T-cell (primary cell): Measurements from ENCODE around the gene C2orf80. TPM values are rescaled to one million over a fixed set of nuclear protein-coding genes. Genes with fewer than 3 reads are reported as not detected.
"Not testable (repeated sequence)": the region's sequence is repeated elsewhere in the genome, so short reads cannot be mapped to it uniquely, and the experiment has no call there.

ENCODE experiments used
- ATAC-seq, 4 experiments: fragments of 200-7000 bp in 3 of 4; fragments of 150-1000 bp in 1 of 4; cut with Tn5 transposase; replicated peaks in 1 of 4; 1 replicate in 3 of 4; 2 replicates in 1 of 4; pipeline ENCODE4 v1.10.0; 2021; ENCODE audit warnings: moderate library complexity in 3 of 4, mild to moderate bottlenecking in 2 of 4, moderate number of reproducible peaks in 1 of 4
- CTCF ChIA-PET, 2 donors: fragments of 300-600 bp; sonication (Branson Sonifier 250); formaldehyde crosslinking; loops; one replicate each; lab custom pipeline; 2022; ENCODE audit warnings: antibody characterized with exemption in 2 of 2; lab: Charles Lee
- POLR2A ChIA-PET, 2 donors: fragments of 300-600 bp; sonication (Branson Sonifier 250); formaldehyde crosslinking; loops; one replicate each; lab custom pipeline; 2022; ENCODE audit warnings: antibody characterized with exemption in 2 of 2; lab: Charles Lee
- DNase-seq, 35 experiments: peaks; one replicate each; pipeline versions ENCODE4 v3.0.0 to v3.0.0-alpha.2; 2013 to 2023
- H3K27ac ChIP-seq: one replicate; pipeline ENCODE4 v1.5.1; 2013; ENCODE audit warnings: low read length
- H3K27me3 ChIP-seq, 2 experiments: replicated peaks in 1 of 2; 1 replicate in 1 of 2; 2 replicates in 1 of 2; pipeline versions ENCODE4 v1.6.1 to v1.7.0; 2013; ENCODE audit warnings: low read length in 1 of 2, mixed read lengths in 1 of 2; ENCODE audit not compliant: control insufficient read depth in 2 of 2, insufficient read depth in 2 of 2; ENCODE audit errors: extremely low read depth in 1 of 2
- H3K36me3 ChIP-seq, 2 donors: 1 replicate in 1 of 2; 2 replicates in 1 of 2; pipeline versions ENCODE4 v1.6.1 to v1.7.0; 2013; ENCODE audit warnings: low read length in 1 of 2; ENCODE audit not compliant: control insufficient read depth in 2 of 2, insufficient read depth in 1 of 2; ENCODE audit errors: extremely low read depth in 1 of 2
- H3K4me1 ChIP-seq, 2 experiments: 1 replicate in 1 of 2; 2 replicates in 1 of 2; pipeline versions ENCODE4 v1.6.1 to v1.7.0; 2013; ENCODE audit warnings: low read length in 2 of 2, mixed read lengths in 1 of 2; ENCODE audit not compliant: insufficient read depth in 2 of 2, control insufficient read depth in 1 of 2; ENCODE audit errors: extremely low read depth in 1 of 2
- H3K4me3 ChIP-seq, 2 donors: 1 replicate in 1 of 2; 2 replicates in 1 of 2; pipeline versions ENCODE4 v1.5.1 to v1.7.0; 2013; ENCODE audit warnings: mild to moderate bottlenecking in 2 of 2, low read length in 1 of 2, moderate library complexity in 1 of 2; ENCODE audit not compliant: control insufficient read depth in 1 of 2; ENCODE audit errors: extremely low read depth in 1 of 2
- H3K9me3 ChIP-seq: 2 replicates; pipeline ENCODE4 v1.7.0; 2013
- H3K27ac Mint-ChIP-seq, 2 donors: one replicate each; pipeline ENCODE4 v1.8.0; 2020 to 2021; ENCODE audit warnings: mild to moderate bottlenecking in 2 of 2, mixed read lengths in 2 of 2
- H3K27me3 Mint-ChIP-seq, 2 donors: one replicate each; pipeline ENCODE4 v1.8.0; 2021 to 2022; ENCODE audit warnings: mixed read lengths in 2 of 2
- H3K36me3 Mint-ChIP-seq: one replicate; pipeline ENCODE4 v1.8.0; 2021; ENCODE audit warnings: mixed read lengths
- H3K4me1 Mint-ChIP-seq, 3 donors: one replicate each; pipeline ENCODE4 v1.8.0; 2020 to 2022; ENCODE audit warnings: mixed read lengths in 3 of 3, mild to moderate bottlenecking in 1 of 3
- H3K4me3 Mint-ChIP-seq, 3 donors: one replicate each; pipeline ENCODE4 v1.8.0; 2020 to 2022; ENCODE audit warnings: mild to moderate bottlenecking in 3 of 3, mixed read lengths in 3 of 3, moderate library complexity in 3 of 3
- H3K9me3 Mint-ChIP-seq, 3 donors: one replicate each; pipeline ENCODE4 v1.8.0; 2020 to 2022; ENCODE audit warnings: mixed read lengths in 3 of 3
- WGBS: methylation state at CpG from one replicate; pipeline ENCODE4 v1.1.5; 2013; ENCODE audit warnings: missing lambda C conversion rate; ENCODE audit not compliant: insufficient coverage; 5-methylcytosine and 5-hydroxymethylcytosine counted together
- total RNA-seq, 35 experiments: library from RNA in 6 of 35; stranded (reverse) in 6 of 35; fragments of 120-200 nt in 1 of 35; gene quantifications; one replicate each; pipeline versions ENCODE4 v1.2.1 to v1.2.4 and lab custom pipeline; 2013 to 2026

C2orf80 gene
- total RNA-seq, 5 donors from 2014 or later (not counting 1 experiment from before 2014, with no cell fraction given): not detected

DNA sequence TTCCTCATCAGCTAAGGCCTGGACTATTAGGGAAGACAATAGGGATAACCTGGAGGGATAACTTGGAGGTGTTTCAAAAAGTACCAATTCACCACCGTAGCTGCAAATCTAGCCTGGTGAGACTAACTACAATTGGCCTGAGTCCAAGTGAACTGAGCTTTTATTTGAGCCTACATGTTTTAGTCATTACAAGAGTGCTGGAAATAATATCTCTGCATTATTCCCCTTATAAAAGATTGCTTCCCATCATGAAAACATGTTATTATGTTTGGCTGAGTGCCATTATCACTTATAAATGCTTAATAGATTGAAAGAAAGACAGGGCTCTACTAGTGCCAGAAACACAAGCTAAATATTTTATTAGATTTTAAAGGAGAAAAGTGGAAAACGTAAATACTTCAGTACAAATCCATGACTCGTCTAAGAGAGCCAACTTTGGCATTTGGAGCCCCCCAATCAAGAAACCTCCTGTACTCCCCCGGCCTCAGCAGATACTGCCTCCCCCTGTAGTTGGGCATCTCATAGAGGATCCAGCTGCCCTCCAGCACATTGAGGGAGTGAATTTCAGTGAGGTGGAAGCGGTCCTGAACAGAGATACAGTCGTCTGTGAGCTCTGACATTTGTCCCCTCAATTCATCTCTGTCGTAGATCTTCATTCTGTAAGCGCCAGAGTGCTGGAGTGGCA, 47.4 kb downstream of the C2orf80 start:
- Histone ChIP-seq H3K36me3 (no peaks in the 10 kb centered on the region), H3K9me3 (no peaks in the 10 kb centered on the region), H3K27me3 (no peaks in the 10 kb centered on the region), H3K4me3 (no peak overlapping the region), H3K27ac (no peak overlapping the region), H3K4me1 (no peaks in the 10 kb centered on the region)
- CTCF ChIA-PET: no interaction called here
- Mint-ChIP-seq H3K4me1 (no peaks in the 10 kb centered on the region), H3K27ac (no peak overlapping the region), H3K4me3 (no peak overlapping the region), H3K9me3 (peaks cover 0 to 2% (median 0%) of the 10 kb centered on the region in 3 donors), H3K27me3 (peaks cover under 1 to 1% of the 10 kb centered on the region in 2 donors), H3K36me3 (no peaks in the 10 kb centered on the region)
- ATAC-seq (no peak), DNase-seq (no peak)
- POLR2A ChIA-PET: no interaction called here
- 100% methylated on average over 2 of the region's 8 CpGs for WGBS

DNA sequence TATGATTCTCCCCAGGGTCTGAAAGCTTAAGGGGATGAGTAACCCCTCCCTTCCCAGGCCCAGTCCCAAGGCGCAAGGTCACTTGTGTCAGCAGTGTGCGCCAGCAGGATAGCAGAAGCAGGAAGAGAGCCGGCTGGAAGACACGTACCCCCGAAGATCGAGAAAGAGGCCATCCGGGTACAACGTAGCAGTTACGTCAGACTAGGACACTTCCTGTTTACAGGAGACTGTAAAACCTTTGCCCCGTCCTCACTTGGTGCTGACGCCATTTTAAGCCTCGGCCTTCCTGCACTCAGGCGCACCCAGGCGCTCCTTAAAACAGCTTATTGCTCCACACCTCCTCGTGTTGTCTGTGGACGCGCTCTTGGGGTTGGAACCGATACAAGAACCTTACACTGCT, 50.4 kb downstream of the C2orf80 start:
- Mint-ChIP-seq H3K4me3 (no peak overlapping the region), H3K4me1 (peaks cover 5 to 10% (median 10%) of the 10 kb centered on the region in 3 donors), H3K36me3 (no peaks in the 10 kb centered on the region), H3K9me3 (peaks cover 0 to 2% (median 0%) of the 10 kb centered on the region in 3 donors), H3K27me3 (no peaks in the 10 kb centered on the region), H3K27ac (no peak overlapping the region)
- Histone ChIP-seq H3K9me3 (no peaks in the 10 kb centered on the region), H3K4me1 (peaks cover 6 to 10% of the 10 kb centered on the region in 2 experiments), H3K36me3 (no peaks in the 10 kb centered on the region), H3K4me3 (no peak overlapping the region), H3K27me3 (peaks cover 0 to 2% of the 10 kb centered on the region in 2 experiments), H3K27ac (no peak overlapping the region)
- CTCF ChIA-PET: no interaction called here
- ATAC-seq: no peak
- DNase-seq: no peak
- POLR2A ChIA-PET: no interaction called here
- WGBS: 90% methylated on average over 18 of the region's 18 CpGs

DNA sequence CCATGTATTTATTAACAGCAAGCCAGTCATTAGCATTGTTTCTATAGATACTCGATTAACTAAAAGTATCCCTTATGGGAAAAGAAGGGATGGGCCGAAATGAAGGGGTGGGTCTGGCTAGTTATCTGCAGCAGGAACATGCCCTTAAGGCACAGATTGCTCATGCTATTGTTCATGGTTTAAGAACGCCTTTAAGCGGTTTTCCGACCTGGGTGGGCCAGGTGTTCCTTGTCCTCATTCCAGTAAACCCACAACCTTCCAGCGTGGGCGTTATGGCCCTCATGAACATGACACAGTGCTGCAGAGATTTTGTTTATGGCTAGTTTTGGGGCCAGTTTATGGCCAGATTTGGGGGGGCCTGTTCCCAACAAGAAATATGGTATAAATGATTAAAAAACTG, 51.5 kb downstream of the C2orf80 start:
- H3K27ac ChIP-seq, H3K27me3 Mint-ChIP-seq, H3K4me3 Mint-ChIP-seq, H3K27ac Mint-ChIP-seq, H3K36me3 Mint-ChIP-seq, H3K27me3 ChIP-seq, H3K9me3 ChIP-seq, DNase-seq, H3K4me3 ChIP-seq, POLR2A ChIA-PET, ATAC-seq, H3K36me3 ChIP-seq, H3K9me3 Mint-ChIP-seq: not testable (repeated sequence)
- H3K4me1 ChIP-seq: peaks cover 6 to 10% of the 10 kb centered on the region in 2 experiments
- peaks cover 5 to 10% (median 10%) of the 10 kb centered on the region in 3 donors for H3K4me1 Mint-ChIP-seq
- WGBS: no CpG with 5 or more reads among the region's 7 CpGs
- CTCF ChIA-PET: interaction anchor here in 1 of 2 donors (0.7 kb wide), 1 partner anchor 11 kb away, joined by 4 read pairs; no protein-coding TSS in a partner anchor

DNA sequence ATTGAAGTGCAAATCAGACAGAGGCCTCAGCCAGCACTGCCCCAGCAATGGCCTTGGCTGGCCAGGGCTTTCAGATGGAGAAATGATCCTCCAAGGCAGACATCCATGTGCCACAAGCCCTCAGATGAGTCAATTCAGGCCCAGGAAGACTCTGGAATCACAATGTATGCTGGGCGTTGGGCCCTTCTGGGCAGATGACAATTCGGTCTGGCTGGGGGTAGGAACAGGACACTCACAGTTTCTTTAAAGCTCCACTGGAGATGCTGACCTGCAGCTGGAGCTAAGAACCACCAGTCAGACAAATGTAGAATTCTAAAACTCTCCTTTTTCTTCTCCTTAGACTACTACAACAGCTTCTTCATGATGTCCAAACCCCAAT, 53.1 kb downstream of the C2orf80 start:
- H3K27me3 Mint-ChIP-seq: no peaks in the 10 kb centered on the region
- Histone ChIP-seq H3K36me3 (no peaks in the 10 kb centered on the region), H3K27me3 (peaks cover 0 to 2% of the 10 kb centered on the region in 2 experiments), H3K4me3 (no peak overlapping the region), H3K4me1 (peaks cover 6 to 10% of the 10 kb centered on the region in 2 experiments), H3K27ac (no peak overlapping the region), H3K9me3 (no peaks in the 10 kb centered on the region)
- H3K9me3 Mint-ChIP-seq: peaks cover 0 to 2% (median 0%) of the 10 kb centered on the region in 3 donors
- no peak overlapping the region for H3K4me3 Mint-ChIP-seq
- 83% methylated on average over 2 of the region's 2 CpGs for WGBS
- ChIA-PET POLR2A (no interaction called here), CTCF (no interaction called here)
- ATAC-seq (no peak), DNase-seq (no peak)
- H3K36me3 Mint-ChIP-seq: no peaks in the 10 kb centered on the region
- H3K4me1 Mint-ChIP-seq: peaks cover 5 to 10% (median 10%) of the 10 kb centered on the region in 3 donors
- H3K27ac Mint-ChIP-seq: no peak overlapping the region

DNA sequence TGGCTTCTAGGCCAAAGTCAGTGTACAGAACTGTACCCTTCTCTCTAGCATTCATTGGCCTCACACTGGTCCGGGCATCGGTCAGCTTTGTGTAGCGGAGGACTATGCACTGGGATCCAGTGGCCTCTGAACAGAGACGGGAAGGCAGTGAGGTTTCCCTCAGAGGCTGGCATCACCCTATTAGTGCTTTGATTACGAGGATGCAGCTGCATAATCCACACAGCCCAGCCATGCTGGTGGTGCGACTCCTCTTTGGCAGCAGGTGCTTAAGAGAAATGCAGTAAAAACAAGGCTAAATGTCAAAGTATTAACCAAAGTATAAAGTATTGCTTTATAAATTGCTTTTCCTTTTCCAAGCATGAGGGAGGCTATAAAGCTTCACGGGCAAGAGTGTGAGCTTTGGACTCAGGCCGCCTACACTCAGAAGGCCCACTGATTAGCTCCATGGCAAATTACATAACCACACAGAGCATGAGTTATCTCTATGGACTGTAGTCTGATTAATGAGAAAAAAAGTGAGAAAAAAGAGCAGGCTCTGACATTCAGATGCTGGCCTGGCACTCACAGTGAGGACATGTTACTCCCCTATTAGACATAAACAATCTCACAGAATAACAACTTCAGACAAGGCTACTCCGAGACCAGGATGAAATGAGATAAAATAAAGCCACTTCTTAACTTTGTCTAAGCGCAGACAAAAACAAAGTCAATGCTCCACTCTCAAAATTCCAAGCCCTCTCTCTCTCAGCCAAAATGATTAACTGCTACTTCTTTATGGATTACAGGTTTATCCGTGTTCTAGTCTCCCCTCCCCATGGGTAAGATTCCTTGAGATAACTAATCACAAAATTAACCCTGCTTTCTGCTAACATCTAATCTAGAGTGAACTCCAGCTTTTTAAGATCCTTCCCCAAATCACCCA, 53.8 kb downstream of the C2orf80 start:
- DNase-seq (no peak), ATAC-seq (no peak)
- ChIA-PET CTCF (no interaction called here), POLR2A (interaction anchor here (0.6 kb wide), 2 partner anchors 603 to 1671 kb away, joined by 3 read pairs; no protein-coding TSS in a partner anchor)
- no peaks in the 10 kb centered on the region for H3K36me3 Mint-ChIP-seq
- peaks cover 6 to 10% of the 10 kb centered on the region in 2 experiments for H3K4me1 ChIP-seq
- H3K27me3 Mint-ChIP-seq: no peaks in the 10 kb centered on the region
- no peak overlapping the region for H3K27ac Mint-ChIP-seq
- no peak overlapping the region for H3K4me3 Mint-ChIP-seq
- peaks cover 0 to 2% of the 10 kb centered on the region in 2 experiments for H3K27me3 ChIP-seq
- peaks cover 0 to 2% (median 0%) of the 10 kb centered on the region in 3 donors for H3K9me3 Mint-ChIP-seq
- H3K4me3 ChIP-seq: no peak overlapping the region
- no peak overlapping the region for H3K27ac ChIP-seq
- no peaks in the 10 kb centered on the region for H3K36me3 ChIP-seq
- H3K9me3 ChIP-seq: no peaks in the 10 kb centered on the region
- H3K4me1 Mint-ChIP-seq: peaks cover 5 to 10% (median 10%) of the 10 kb centered on the region in 3 donors
- WGBS: 91% methylated on average over 7 of the region's 11 CpGs

DNA sequence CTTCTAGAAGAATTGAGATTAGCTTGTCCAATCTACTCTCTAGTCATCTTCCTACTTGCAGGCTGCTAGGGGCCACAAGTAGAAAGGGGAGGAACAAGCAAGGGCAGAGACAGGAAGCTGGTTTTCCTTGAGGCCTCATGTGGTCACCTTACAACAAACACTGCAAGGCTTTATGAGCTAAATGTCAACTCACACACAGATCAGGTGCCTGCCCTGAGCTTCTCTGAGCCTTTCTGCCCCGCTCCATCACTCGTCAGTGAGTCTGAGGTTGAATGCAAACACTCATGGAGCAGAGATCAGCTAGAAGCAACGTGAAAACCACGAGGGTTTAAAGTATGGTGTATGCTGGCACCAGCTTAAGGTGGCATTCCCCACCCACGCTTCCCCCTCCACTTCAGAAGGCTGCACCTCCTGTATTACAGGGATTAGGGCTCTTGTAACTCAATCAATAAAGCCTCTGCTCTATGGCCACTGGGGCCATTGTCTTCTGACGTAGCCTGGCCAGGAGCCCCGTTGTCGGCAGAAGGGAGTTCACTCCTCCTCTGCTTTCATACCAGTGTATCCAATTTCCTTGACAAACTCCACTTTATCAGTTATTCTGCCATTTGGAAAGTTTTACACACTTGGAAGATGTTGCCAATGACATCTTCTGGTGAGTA, 54.8 kb downstream of the C2orf80 start:
- CTCF ChIA-PET: no interaction called here
- H3K9me3 ChIP-seq: no peaks in the 10 kb centered on the region
- POLR2A ChIA-PET: no interaction called here
- H3K4me1 ChIP-seq: peaks cover 6 to 10% of the 10 kb centered on the region in 2 experiments
- no peaks in the 10 kb centered on the region for H3K27me3 Mint-ChIP-seq
- 0% methylated on average over 1 of the region's 8 CpGs for WGBS
- H3K36me3 Mint-ChIP-seq: no peaks in the 10 kb centered on the region
- H3K4me1 Mint-ChIP-seq: peaks cover 5 to 10% (median 10%) of the 10 kb centered on the region in 3 donors
- H3K27me3 ChIP-seq: peaks cover 0 to 2% of the 10 kb centered on the region in 2 experiments
- H3K9me3 Mint-ChIP-seq: peaks cover 0 to 2% (median 0%) of the 10 kb centered on the region in 3 donors
- peak in 2 of 4 experiments; percentile 28 to 60 for ATAC-seq
- no peak overlapping the region for H3K4me3 ChIP-seq
- H3K36me3 ChIP-seq: no peaks in the 10 kb centered on the region
- no peak overlapping the region for H3K4me3 Mint-ChIP-seq
- H3K27ac ChIP-seq: no peak overlapping the region
- H3K27ac Mint-ChIP-seq: no peak overlapping the region
- peak in 1 of 35 experiments; percentile 3 for DNase-seq
